Choroid plexus epithelial cell (primary cell): Measurements from ENCODE around the gene RBBP8NL.

Experiments
- DNase-seq: peaks from one replicate; pipeline ENCODE4 v3.0.0-alpha.2; 2010; ENCODE audit warnings: low read depth
- H3K4me3 ChIP-seq: 2 replicates; pipeline ENCODE4 v1.5.1; 2011; ENCODE audit warnings: low read depth, mild to moderate bottlenecking, control low read depth, low read length, moderate library complexity
- TF ChIP-seq, protein P1 (sequence below): conservative IDR thresholded peaks from 2 replicates; pipeline ENCODE4 v1.5.1; 2011; ENCODE audit warnings: low read depth, mild to moderate bottlenecking, control low read depth, inconsistent platforms, low read length, moderate library complexity

Gene RBBP8NL

GRCh38 chr20:62390317-62391164, 36.8 kb downstream of the RBBP8NL start:
- TF ChIP-seq, protein P1, sequence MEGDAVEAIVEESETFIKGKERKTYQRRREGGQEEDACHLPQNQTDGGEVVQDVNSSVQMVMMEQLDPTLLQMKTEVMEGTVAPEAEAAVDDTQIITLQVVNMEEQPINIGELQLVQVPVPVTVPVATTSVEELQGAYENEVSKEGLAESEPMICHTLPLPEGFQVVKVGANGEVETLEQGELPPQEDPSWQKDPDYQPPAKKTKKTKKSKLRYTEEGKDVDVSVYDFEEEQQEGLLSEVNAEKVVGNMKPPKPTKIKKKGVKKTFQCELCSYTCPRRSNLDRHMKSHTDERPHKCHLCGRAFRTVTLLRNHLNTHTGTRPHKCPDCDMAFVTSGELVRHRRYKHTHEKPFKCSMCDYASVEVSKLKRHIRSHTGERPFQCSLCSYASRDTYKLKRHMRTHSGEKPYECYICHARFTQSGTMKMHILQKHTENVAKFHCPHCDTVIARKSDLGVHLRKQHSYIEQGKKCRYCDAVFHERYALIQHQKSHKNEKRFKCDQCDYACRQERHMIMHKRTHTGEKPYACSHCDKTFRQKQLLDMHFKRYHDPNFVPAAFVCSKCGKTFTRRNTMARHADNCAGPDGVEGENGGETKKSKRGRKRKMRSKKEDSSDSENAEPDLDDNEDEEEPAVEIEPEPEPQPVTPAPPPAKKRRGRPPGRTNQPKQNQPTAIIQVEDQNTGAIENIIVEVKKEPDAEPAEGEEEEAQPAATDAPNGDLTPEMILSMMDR = no peak
- no peak for DNase-seq
- no peak overlapping the region for H3K4me3 ChIP-seq

GRCh38 chr20:62389601-62390087, 37.7 kb downstream of the RBBP8NL start:
- H3K4me3 ChIP-seq = no peak overlapping the region
- TF ChIP-seq, protein P1 = no peak
- DNase-seq = no peak

DNA sequence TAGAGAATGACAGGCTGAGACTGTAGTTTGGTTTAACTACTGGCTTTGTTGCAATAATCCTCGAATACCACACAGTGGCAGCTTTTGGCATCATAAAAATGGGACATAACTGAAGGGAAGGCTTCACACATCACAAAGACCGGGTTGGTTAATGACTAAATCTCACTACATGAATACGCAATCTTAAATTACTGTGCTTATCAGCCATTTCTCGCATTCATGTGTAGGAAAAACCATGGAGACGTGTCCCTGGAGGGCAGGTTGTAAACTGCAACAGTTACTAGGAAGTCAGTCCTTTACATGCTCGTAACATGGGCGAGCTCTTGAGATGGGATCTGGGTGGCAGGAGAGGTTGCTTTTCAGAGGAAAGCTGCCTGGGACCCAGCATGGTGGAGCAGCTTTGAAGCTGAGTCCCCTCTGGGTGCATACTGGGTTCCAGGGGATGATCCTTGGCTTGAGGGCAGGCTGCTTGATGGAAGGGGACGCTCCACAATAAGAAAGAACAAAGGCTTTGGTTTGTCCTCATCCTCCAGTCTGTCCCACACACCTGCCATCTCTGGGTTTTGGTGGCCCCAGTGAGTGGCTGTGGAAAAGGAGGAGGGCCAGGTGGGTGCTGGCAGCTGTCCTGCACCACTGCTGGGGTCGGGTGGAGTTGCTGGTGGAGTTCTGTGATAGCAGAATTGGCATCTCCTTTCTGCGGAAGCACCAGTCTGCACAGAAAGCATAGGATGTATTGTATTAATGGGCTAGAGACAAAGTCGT, 38.3 kb downstream of the RBBP8NL start:
- no peak overlapping the region for H3K4me3 ChIP-seq
- DNase-seq = no peak
- TF ChIP-seq, protein P1 = no peak

GRCh38 chr20:62387933-62388635, 39.3 kb downstream of the RBBP8NL start:
- H3K4me3 ChIP-seq = peak overlapping the region; percentile 79
- DNase-seq = no peak
- TF ChIP-seq, protein P1 = no peak

DNA sequence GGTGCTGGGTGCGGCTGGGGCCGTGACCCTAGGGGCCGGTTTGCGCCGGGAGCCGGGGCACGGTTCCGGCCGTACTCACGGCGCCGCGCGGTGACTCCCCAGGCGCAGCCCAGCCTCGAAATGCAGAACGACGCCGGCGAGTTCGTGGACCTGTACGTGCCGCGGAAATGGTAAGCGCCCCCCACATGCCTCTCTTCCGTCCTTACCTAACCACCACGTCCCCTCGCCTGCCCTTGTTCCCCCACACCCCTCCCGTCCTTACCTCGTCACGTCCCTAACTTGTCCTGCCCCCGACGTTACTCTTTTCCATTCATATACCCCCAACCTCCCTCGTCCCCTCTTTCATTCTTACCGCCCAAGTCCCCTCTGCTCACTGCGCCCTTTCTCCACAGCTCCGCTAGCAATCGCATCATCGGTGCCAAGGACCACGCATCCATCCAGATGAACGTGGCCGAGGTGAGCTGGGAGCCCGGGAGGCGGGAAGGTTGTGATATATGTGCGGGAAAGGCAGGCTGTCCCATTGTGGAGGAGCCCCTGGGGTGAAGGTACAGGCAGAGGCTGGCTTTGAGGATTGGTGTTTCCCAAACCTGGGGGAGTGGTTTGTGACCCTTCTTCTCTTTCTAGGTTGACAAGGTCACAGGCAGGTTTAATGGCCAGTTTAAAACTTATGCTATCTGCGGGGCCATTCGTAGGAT, 40.0 kb downstream of the RBBP8NL start:
- TF ChIP-seq, protein P1 = no peak

More for the DNA sequence above, 40.0 kb downstream of the RBBP8NL start:
- H3K4me3 ChIP-seq = peak overlapping the region; percentile 79
- DNase-seq = no peak
